VCaP (cell line): ENCODE data around the gene PITPNC1.
A peak's percentile ranks its signal among the peaks of the same experiment; 100 is the strongest.
"Not testable (repeated sequence)": the region's sequence is repeated elsewhere in the genome, so short reads cannot be mapped to it uniquely, and the experiment has no call there.

Experiments
- H3K27ac ChIP-seq: fragments of 450-650 bp; 2 replicates; pipeline ENCODE4 v1.5.1; 2017
- CTCF ChIP-seq: fragments of 450-650 bp; conservative IDR thresholded peaks from 2 replicates; pipeline ENCODE4 v1.5.1; 2017; ENCODE audit warnings: mild to moderate bottlenecking, moderate library complexity

Gene PITPNC1

GRCh38 chr17:67474081-67474661, 97.1 kb downstream of the PITPNC1 start:
- H3K27ac ChIP-seq: no peak overlapping the region
- no peak for TF ChIP-seq CTCF

- TF ChIP-seq CTCF: peak; percentile 96
- peak overlapping the region; percentile 48 for H3K27ac ChIP-seq
These were observed 98.3 kb downstream of the PITPNC1 start for GRCh38 chr17:67475161-67475937.

GRCh38 chr17:67476787-67477335, 99.8 kb downstream of the PITPNC1 start:
- TF ChIP-seq CTCF: no peak

GRCh38 chr17:67477687-67478086, 100.6 kb downstream of the PITPNC1 start:
- no peak for TF ChIP-seq CTCF
- no peak overlapping the region for H3K27ac ChIP-seq

More at GRCh38 chr17:67476787-67477335, 99.8 kb downstream of the PITPNC1 start:
- no peak overlapping the region; the same call in 1 of the 2 replicates for H3K27ac ChIP-seq

- H3K27ac ChIP-seq: no peak overlapping the region
- TF ChIP-seq CTCF: no peak
These were observed 101.4 kb downstream of the PITPNC1 start for GRCh38 chr17:67478401-67479041.

- no peak for TF ChIP-seq CTCF
- H3K27ac ChIP-seq: no peak overlapping the region
These were observed 102.1 kb downstream of the PITPNC1 start for GRCh38 chr17:67479148-67479547.

GRCh38 chr17:67480959-67481358, 103.9 kb downstream of the PITPNC1 start:
- not testable (repeated sequence) for H3K27ac ChIP-seq
